IPS-18c (cell line): ENCODE measurements around the gene SRMS.

Experiments
- H3K4me3 ChIP-seq: 2 replicates; pipeline ENCODE4 v1.7.0; 2013; ENCODE audit warnings: low read depth, mild to moderate bottlenecking, low read length, moderate library complexity; ENCODE audit not compliant: insufficient read depth
- H3K9me3 ChIP-seq: one replicate; pipeline ENCODE4 v1.6.1; 2013; ENCODE audit warnings: mild to moderate bottlenecking, low read length, moderate library complexity; ENCODE audit not compliant: control insufficient read depth, insufficient read depth

The SRMS gene

GRCh38 chr20:63570281-63571086 lies 22.9 kb upstream of the SRMS start:
- Histone ChIP-seq H3K4me3 (no peak overlapping the region), H3K9me3 (no peaks in the 10 kb centered on the region)

- Histone ChIP-seq H3K9me3 (no peaks in the 10 kb centered on the region), H3K4me3 (no peak overlapping the region)
Observed at GRCh38 chr20:63568986-63569949, 21.7 kb upstream of the SRMS start.

- no peak overlapping the region for H3K4me3 ChIP-seq
- no peaks in the 10 kb centered on the region for H3K9me3 ChIP-seq
Observed at GRCh38 chr20:63568170-63568981, 20.8 kb upstream of the SRMS start.

- Histone ChIP-seq H3K4me3 (no peak overlapping the region), H3K9me3 (no peaks in the 10 kb centered on the region)
Observed at GRCh38 chr20:63567386-63568169, 20.0 kb upstream of the SRMS start.

GRCh38 chr20:63567136-63567385 lies 19.5 kb upstream of the SRMS start:
- no peaks in the 10 kb centered on the region for H3K9me3 ChIP-seq
- H3K4me3 ChIP-seq, result no peak overlapping the region

- no peak overlapping the region for H3K4me3 ChIP-seq
- H3K9me3 ChIP-seq, result no peaks in the 10 kb centered on the region
Observed at GRCh38 chr20:63566395-63567135, 19.0 kb upstream of the SRMS start.

GRCh38 chr20:63565699-63566335 lies 18.3 kb upstream of the SRMS start:
- H3K9me3 ChIP-seq, result no peaks in the 10 kb centered on the region
- H3K4me3 ChIP-seq, result no peak overlapping the region

- no peak overlapping the region for H3K4me3 ChIP-seq
- no peaks in the 10 kb centered on the region for H3K9me3 ChIP-seq
Observed at GRCh38 chr20:63565021-63565698, 17.6 kb upstream of the SRMS start.

- H3K9me3 ChIP-seq, result no peaks in the 10 kb centered on the region
Observed at GRCh38 chr20:63564036-63564810, 16.7 kb upstream of the SRMS start.

GRCh38 chr20:63563225-63563935 lies 15.8 kb upstream of the SRMS start:
- no peak overlapping the region for H3K4me3 ChIP-seq
- H3K9me3 ChIP-seq, result no peaks in the 10 kb centered on the region

More at GRCh38 chr20:63564036-63564810, 16.7 kb upstream of the SRMS start:
- H3K4me3 ChIP-seq, result no peak overlapping the region

GRCh38 chr20:63562461-63563224 lies 15.1 kb upstream of the SRMS start:
- Histone ChIP-seq H3K4me3 (no peak overlapping the region), H3K9me3 (no peaks in the 10 kb centered on the region)

- no peak overlapping the region for H3K4me3 ChIP-seq
Observed at GRCh38 chr20:63561624-63562396, 14.3 kb upstream of the SRMS start.

More at GRCh38 chr20:63561624-63562396, 14.3 kb upstream of the SRMS start:
- H3K9me3 ChIP-seq, result no peaks in the 10 kb centered on the region
